ENCODE measurements around the gene ARL6IP6.

Gene ARL6IP6

GRCh38 chr2:152718076-152718908, at the start of gene ARL6IP6:
Gene ARL6IP6 (plus strand): TSS chr2:152718620. CDS start chr2:152718625, 5 bp downstream.
- H3K4me1 ChIP-seq (ENCODE audit: control insufficient read depth in 1 of 2, insufficient read depth in 2 of 2, low read length in 2 of 2): peaks cover 31 to 32% of the 10 kb centered on the region in 2 donors
- H3K4me3 ChIP-seq (ENCODE audit: low read depth in 1 of 2, low read length in 2 of 2): peak within 1 kb of the TSS; percentile 90 to 100
- peaks cover 7 to 20% of the 10 kb centered on the region in 2 donors for H3K36me3 ChIP-seq (ENCODE audit: control insufficient read depth in 1 of 2, insufficient read depth in 2 of 2, low read length in 2 of 2)
- peak within 1 kb of the TSS; percentile 99 for H3K27ac ChIP-seq (ENCODE audit: low read depth, low read length)
- peak within 1 kb of the TSS; percentile 89 to 95 for H3K9ac ChIP-seq (ENCODE audit: low read depth in 1 of 2, low read length in 2 of 2)
- no peaks in the 10 kb centered on the region for H3K9me3 ChIP-seq (ENCODE audit: control insufficient read depth in 1 of 2, low read length in 2 of 2)
- no peaks in the 10 kb centered on the region for H3K27me3 ChIP-seq (ENCODE audit: control insufficient read depth in 1 of 2, insufficient read depth in 2 of 2, low read length in 2 of 2)

- no peaks in the 10 kb centered on the region for H3K9me3 ChIP-seq (ENCODE audit: control insufficient read depth in 1 of 2, low read length in 2 of 2)
- H3K4me3 ChIP-seq (ENCODE audit: low read depth in 1 of 2, low read length in 2 of 2): no peak overlapping the region
- peaks cover 24 to 60% of the 10 kb centered on the region in 2 donors for H3K36me3 ChIP-seq (ENCODE audit: control insufficient read depth in 1 of 2, insufficient read depth in 2 of 2, low read length in 2 of 2)
- H3K9ac ChIP-seq (ENCODE audit: low read depth in 1 of 2, low read length in 2 of 2): no peak overlapping the region
- H3K27ac ChIP-seq (ENCODE audit: low read depth, low read length): no peak overlapping the region
- no peaks in the 10 kb centered on the region for H3K27me3 ChIP-seq (ENCODE audit: control insufficient read depth in 1 of 2, insufficient read depth in 2 of 2, low read length in 2 of 2)
- no peaks in the 10 kb centered on the region for H3K4me1 ChIP-seq (ENCODE audit: control insufficient read depth in 1 of 2, insufficient read depth in 2 of 2, low read length in 2 of 2)
Observed at GRCh38 chr2:152674334-152674733, 44.1 kb upstream of the ARL6IP6 start.

DNA sequence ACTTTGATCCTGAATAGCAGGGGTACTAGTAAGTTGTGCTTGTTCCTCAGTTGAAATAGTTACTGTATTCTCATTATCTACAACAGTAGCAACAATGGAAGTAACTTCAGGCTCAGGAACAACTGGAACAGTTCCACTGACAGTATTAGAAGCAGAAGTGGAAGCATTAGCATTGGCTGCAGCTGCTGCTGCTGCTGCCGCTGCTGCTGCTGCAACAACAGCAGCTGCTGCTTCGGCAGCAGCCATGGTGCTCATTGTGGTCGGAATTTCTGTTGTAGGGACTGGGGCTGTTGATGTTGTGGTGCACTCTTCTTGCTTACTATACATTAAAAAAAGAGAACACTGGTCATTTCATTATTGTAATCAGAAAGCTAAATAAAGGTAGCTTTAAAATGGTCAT, 42.0 kb upstream of the ARL6IP6 start:
- H3K4me3 ChIP-seq (ENCODE audit: low read depth in 1 of 2, low read length in 2 of 2): no peak overlapping the region
- H3K27me3 ChIP-seq (ENCODE audit: control insufficient read depth in 1 of 2, insufficient read depth in 2 of 2, low read length in 2 of 2): no peaks in the 10 kb centered on the region
- H3K4me1 ChIP-seq (ENCODE audit: control insufficient read depth in 1 of 2, insufficient read depth in 2 of 2, low read length in 2 of 2): no peaks in the 10 kb centered on the region
- H3K27ac ChIP-seq (ENCODE audit: low read depth, low read length): no peak overlapping the region
- no peak overlapping the region for H3K9ac ChIP-seq (ENCODE audit: low read depth in 1 of 2, low read length in 2 of 2)
- H3K36me3 ChIP-seq (ENCODE audit: control insufficient read depth in 1 of 2, insufficient read depth in 2 of 2, low read length in 2 of 2): peaks cover 23 to 58% of the 10 kb centered on the region in 2 donors
- no peaks in the 10 kb centered on the region for H3K9me3 ChIP-seq (ENCODE audit: control insufficient read depth in 1 of 2, low read length in 2 of 2)

GRCh38 chr2:152678808-152679207, 39.6 kb upstream of the ARL6IP6 start:
- H3K36me3 ChIP-seq (ENCODE audit: control insufficient read depth in 1 of 2, insufficient read depth in 2 of 2, low read length in 2 of 2): peaks cover 15 to 51% of the 10 kb centered on the region in 2 donors
- H3K9ac ChIP-seq (ENCODE audit: low read depth in 1 of 2, low read length in 2 of 2): no peak overlapping the region

GRCh38 chr2:152682663-152683062, 35.8 kb upstream of the ARL6IP6 start:
- Histone ChIP-seq H3K9me3 (ENCODE audit: control insufficient read depth in 1 of 2, low read length in 2 of 2) (no peaks in the 10 kb centered on the region), H3K9ac (ENCODE audit: low read depth in 1 of 2, low read length in 2 of 2) (no peak overlapping the region), H3K27me3 (ENCODE audit: control insufficient read depth in 1 of 2, insufficient read depth in 2 of 2, low read length in 2 of 2) (no peaks in the 10 kb centered on the region), H3K27ac (ENCODE audit: low read depth, low read length) (no peak overlapping the region), H3K4me3 (ENCODE audit: low read depth in 1 of 2, low read length in 2 of 2) (no peak overlapping the region), H3K36me3 (ENCODE audit: control insufficient read depth in 1 of 2, insufficient read depth in 2 of 2, low read length in 2 of 2) (peaks cover 10 to 29% of the 10 kb centered on the region in 2 donors), H3K4me1 (ENCODE audit: control insufficient read depth in 1 of 2, insufficient read depth in 2 of 2, low read length in 2 of 2) (no peaks in the 10 kb centered on the region)

More at GRCh38 chr2:152678808-152679207, 39.6 kb upstream of the ARL6IP6 start:
- Histone ChIP-seq H3K4me1 (ENCODE audit: control insufficient read depth in 1 of 2, insufficient read depth in 2 of 2, low read length in 2 of 2) (no peaks in the 10 kb centered on the region), H3K27ac (ENCODE audit: low read depth, low read length) (no peak overlapping the region), H3K27me3 (ENCODE audit: control insufficient read depth in 1 of 2, insufficient read depth in 2 of 2, low read length in 2 of 2) (no peaks in the 10 kb centered on the region), H3K9me3 (ENCODE audit: control insufficient read depth in 1 of 2, low read length in 2 of 2) (no peaks in the 10 kb centered on the region), H3K4me3 (ENCODE audit: low read depth in 1 of 2, low read length in 2 of 2) (no peak overlapping the region)

DNA sequence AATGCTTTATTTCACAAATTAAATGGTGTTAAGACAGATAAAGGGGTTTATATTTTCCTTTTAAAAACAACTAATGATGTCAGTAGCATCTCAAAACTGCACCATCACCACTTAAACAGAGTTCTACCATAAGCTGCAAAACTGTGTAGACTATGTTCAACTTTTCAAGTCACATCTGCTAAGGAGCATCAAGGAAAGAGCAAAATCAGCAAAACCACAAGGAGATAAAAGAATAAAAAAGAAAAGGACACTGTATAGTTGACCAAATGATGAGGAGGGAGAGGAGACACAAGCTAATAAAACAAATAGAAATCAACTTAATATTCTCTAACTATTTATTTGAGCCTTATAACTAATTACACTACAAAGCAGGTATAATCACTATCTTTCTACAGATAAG, 35.0 kb upstream of the ARL6IP6 start:
- H3K36me3 ChIP-seq (ENCODE audit: control insufficient read depth in 1 of 2, insufficient read depth in 2 of 2, low read length in 2 of 2): peaks cover 8 to 25% of the 10 kb centered on the region in 2 donors
- no peaks in the 10 kb centered on the region for H3K9me3 ChIP-seq (ENCODE audit: control insufficient read depth in 1 of 2, low read length in 2 of 2)
- no peak overlapping the region for H3K9ac ChIP-seq (ENCODE audit: low read depth in 1 of 2, low read length in 2 of 2)
- H3K4me3 ChIP-seq (ENCODE audit: low read depth in 1 of 2, low read length in 2 of 2): no peak overlapping the region
- no peaks in the 10 kb centered on the region for H3K27me3 ChIP-seq (ENCODE audit: control insufficient read depth in 1 of 2, insufficient read depth in 2 of 2, low read length in 2 of 2)
- H3K27ac ChIP-seq (ENCODE audit: low read depth, low read length): no peak overlapping the region
- H3K4me1 ChIP-seq (ENCODE audit: control insufficient read depth in 1 of 2, insufficient read depth in 2 of 2, low read length in 2 of 2): no peaks in the 10 kb centered on the region

DNA sequence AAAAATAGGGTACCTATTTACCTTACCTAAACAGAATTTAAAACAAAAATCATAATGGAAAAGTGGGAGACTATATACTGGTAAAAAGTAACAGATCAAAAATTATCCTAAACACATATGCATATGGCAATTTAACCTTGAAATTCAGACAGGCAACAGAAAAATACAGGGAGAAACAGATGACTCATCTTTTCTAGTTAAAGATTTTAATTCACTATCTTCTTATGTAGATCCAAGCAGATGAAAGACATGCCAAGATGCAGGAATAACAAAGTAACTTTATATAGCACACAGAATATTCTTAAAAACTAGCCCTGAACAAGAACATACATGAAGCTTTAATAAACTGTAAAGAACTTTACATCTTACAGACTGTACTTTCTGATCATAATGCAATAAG, 32.1 kb upstream of the ARL6IP6 start:
- Histone ChIP-seq H3K4me1 (ENCODE audit: control insufficient read depth in 1 of 2, insufficient read depth in 2 of 2, low read length in 2 of 2) (no peaks in the 10 kb centered on the region), H3K4me3 (ENCODE audit: low read depth in 1 of 2, low read length in 2 of 2) (no peak overlapping the region), H3K27ac (ENCODE audit: low read depth, low read length) (no peak overlapping the region), H3K9me3 (ENCODE audit: control insufficient read depth in 1 of 2, low read length in 2 of 2) (no peaks in the 10 kb centered on the region), H3K27me3 (ENCODE audit: control insufficient read depth in 1 of 2, insufficient read depth in 2 of 2, low read length in 2 of 2) (no peaks in the 10 kb centered on the region), H3K36me3 (ENCODE audit: control insufficient read depth in 1 of 2, insufficient read depth in 2 of 2, low read length in 2 of 2) (peaks cover 0 to 9% of the 10 kb centered on the region in 2 donors), H3K9ac (ENCODE audit: low read depth in 1 of 2, low read length in 2 of 2) (no peak overlapping the region)

DNA sequence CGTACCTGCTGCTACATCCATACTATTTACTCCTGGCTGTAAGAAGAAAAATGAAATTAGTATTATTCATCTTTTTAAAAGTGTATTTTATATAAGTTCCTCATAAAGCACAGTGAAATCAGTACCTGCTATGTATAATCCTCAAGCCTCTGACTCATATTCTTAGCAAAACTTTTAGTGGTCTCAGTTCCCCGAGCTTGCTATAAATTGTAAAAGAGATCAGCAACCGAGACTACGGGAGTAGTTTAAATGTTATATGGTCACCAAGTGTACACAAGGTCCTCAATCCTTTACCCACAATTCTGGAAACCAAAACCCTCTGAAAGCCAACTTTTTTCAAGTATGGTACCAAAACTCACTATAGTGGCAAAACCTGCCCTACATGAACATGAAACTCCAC, 25.4 kb upstream of the ARL6IP6 start:
- H3K27me3 ChIP-seq (ENCODE audit: control insufficient read depth in 1 of 2, insufficient read depth in 2 of 2, low read length in 2 of 2): no peaks in the 10 kb centered on the region
- peaks cover 0 to 7% of the 10 kb centered on the region in 2 donors for H3K4me1 ChIP-seq (ENCODE audit: control insufficient read depth in 1 of 2, insufficient read depth in 2 of 2, low read length in 2 of 2)
- H3K27ac ChIP-seq (ENCODE audit: low read depth, low read length): no peak overlapping the region
- H3K4me3 ChIP-seq (ENCODE audit: low read depth in 1 of 2, low read length in 2 of 2): no peak overlapping the region
- H3K36me3 ChIP-seq (ENCODE audit: control insufficient read depth in 1 of 2, insufficient read depth in 2 of 2, low read length in 2 of 2): peaks cover 0 to 14% of the 10 kb centered on the region in 2 donors
- H3K9me3 ChIP-seq (ENCODE audit: control insufficient read depth in 1 of 2, low read length in 2 of 2): no peaks in the 10 kb centered on the region
- H3K9ac ChIP-seq (ENCODE audit: low read depth in 1 of 2, low read length in 2 of 2): no peak overlapping the region

DNA sequence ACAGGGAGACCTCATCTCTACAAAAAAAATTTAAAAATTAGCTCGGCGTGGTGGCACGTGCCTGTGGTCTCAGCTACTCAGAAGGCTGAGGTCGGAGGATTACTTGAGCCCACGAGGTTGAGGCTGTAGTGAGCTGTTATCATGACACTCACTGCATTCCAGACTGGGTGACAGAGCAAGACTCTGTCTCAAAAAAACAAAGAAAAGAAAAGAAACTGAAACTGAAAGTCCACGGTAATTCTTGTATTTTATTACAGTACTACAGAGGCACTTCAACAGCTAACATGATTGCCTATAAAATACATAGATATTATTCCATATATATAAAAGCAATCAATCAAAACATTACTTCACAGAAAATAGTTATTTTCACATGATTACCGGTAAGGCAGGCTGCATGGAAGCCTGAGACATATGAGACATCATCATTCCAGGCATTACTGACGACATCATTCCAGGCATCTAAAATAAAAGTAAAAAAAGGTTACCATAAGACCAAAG, 24.2 kb upstream of the ARL6IP6 start:
- Histone ChIP-seq H3K27me3 (ENCODE audit: control insufficient read depth in 1 of 2, insufficient read depth in 2 of 2, low read length in 2 of 2) (no peaks in the 10 kb centered on the region), H3K9me3 (ENCODE audit: control insufficient read depth in 1 of 2, low read length in 2 of 2) (no peaks in the 10 kb centered on the region), H3K4me1 (ENCODE audit: control insufficient read depth in 1 of 2, insufficient read depth in 2 of 2, low read length in 2 of 2) (peaks cover 0 to 7% of the 10 kb centered on the region in 2 donors), H3K9ac (ENCODE audit: low read depth in 1 of 2, low read length in 2 of 2) (no peak overlapping the region), H3K36me3 (ENCODE audit: control insufficient read depth in 1 of 2, insufficient read depth in 2 of 2, low read length in 2 of 2) (peaks cover 0 to 11% of the 10 kb centered on the region in 2 donors), H3K27ac (ENCODE audit: low read depth, low read length) (no peak overlapping the region), H3K4me3 (ENCODE audit: low read depth in 1 of 2, low read length in 2 of 2) (peak overlapping the region; percentile 36 to 53)

DNA sequence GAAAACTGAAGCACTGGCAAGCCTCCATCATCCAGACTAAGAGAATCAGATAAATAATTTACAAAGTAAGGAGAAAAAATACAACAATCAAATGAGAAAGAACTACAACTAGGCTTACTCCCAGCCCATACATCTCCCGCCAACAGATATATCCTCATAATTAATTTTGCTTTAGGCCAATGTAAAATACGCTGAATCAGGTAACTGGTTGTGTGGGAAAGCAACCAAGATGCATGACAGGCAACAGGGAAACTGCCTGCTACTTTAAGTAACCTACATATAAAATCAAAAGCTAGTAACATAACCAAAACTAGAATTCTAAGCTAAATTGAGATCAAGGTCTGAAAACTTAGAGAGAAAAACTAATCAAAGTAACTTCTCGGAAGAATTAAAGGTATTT, 22.7 kb upstream of the ARL6IP6 start:
- H3K9me3 ChIP-seq (ENCODE audit: control insufficient read depth in 1 of 2, low read length in 2 of 2): no peaks in the 10 kb centered on the region
- no peaks in the 10 kb centered on the region for H3K27me3 ChIP-seq (ENCODE audit: control insufficient read depth in 1 of 2, insufficient read depth in 2 of 2, low read length in 2 of 2)
- H3K36me3 ChIP-seq (ENCODE audit: control insufficient read depth in 1 of 2, insufficient read depth in 2 of 2, low read length in 2 of 2): peaks cover 3 to 9% of the 10 kb centered on the region in 2 donors
- no peak overlapping the region for H3K4me3 ChIP-seq (ENCODE audit: low read depth in 1 of 2, low read length in 2 of 2)
- H3K9ac ChIP-seq (ENCODE audit: low read depth in 1 of 2, low read length in 2 of 2): no peak overlapping the region
- H3K4me1 ChIP-seq (ENCODE audit: control insufficient read depth in 1 of 2, insufficient read depth in 2 of 2, low read length in 2 of 2): peaks cover 0 to 7% of the 10 kb centered on the region in 2 donors
- H3K27ac ChIP-seq (ENCODE audit: low read depth, low read length): no peak overlapping the region

All from duodenal mucosa (tissue), 2 donors.